ENCODE data around the gene GARIN1A. TPM values are rescaled to one million over a fixed set of nuclear protein-coding genes. Genes with fewer than 3 reads are reported as not detected.

Gene GARIN1A
- total and polyA plus RNA-seq, 2 experiments from 2014 or later: 0.67 to 1.7 TPM

- H3K4me2 ChIP-seq: no peak overlapping the region
- no peaks in the 10 kb centered on the region for H3K9me3 ChIP-seq (ENCODE audit: low read depth)
- H3K27ac ChIP-seq: no peak overlapping the region
- H3K9me2 ChIP-seq (replicated peaks; ENCODE audit: insufficient read depth): no peaks in the 10 kb centered on the region
- H3K36me3 ChIP-seq (replicated peaks; ENCODE audit: insufficient read depth, low read depth): no peaks in the 10 kb centered on the region
- 83% methylated on average over 3 of the region's 3 CpGs for WGBS (ENCODE audit: low lambda C conversion rate, missing lambda C conversion rate)
- H3K79me2 ChIP-seq: no peaks in the 10 kb centered on the region
- no peak for DNase-seq (ENCODE audit: low spot score)
- no peaks in the 10 kb centered on the region for H3K27me3 ChIP-seq
- no peak overlapping the region for H3K4me3 ChIP-seq
- no peak overlapping the region for H2AFZ ChIP-seq
- H4K20me1 ChIP-seq (ENCODE audit: insufficient read depth, poor library complexity, severe bottlenecking): no peaks in the 10 kb centered on the region
- TF ChIP-seq EZH2phosphoT487 (IDR thresholded peaks at IDR 0.05; ENCODE audit: low read depth, severe bottlenecking, unreplicated experiment) (no peak), CTCF (IDR thresholded peaks at IDR 0.05; ENCODE audit: poor library complexity) (no peak), EZH2 (IDR thresholded peaks at IDR 0.05; ENCODE audit: borderline replicate concordance) (no peak)
- no peaks in the 10 kb centered on the region for H3K4me1 ChIP-seq (ENCODE audit: insufficient read depth)
Observed at GRCh38 chr7:128705891-128706333, 33.8 kb downstream of the GARIN1A start.

GRCh38 chr7:128707752-128708151, 35.7 kb downstream of the GARIN1A start:
- H3K27ac ChIP-seq: no peak overlapping the region
- no peaks in the 10 kb centered on the region for H3K9me3 ChIP-seq (ENCODE audit: low read depth)
- H3K4me2 ChIP-seq: no peak overlapping the region
- H3K27me3 ChIP-seq: no peaks in the 10 kb centered on the region
- H3K36me3 ChIP-seq (replicated peaks; ENCODE audit: insufficient read depth, low read depth): no peaks in the 10 kb centered on the region
- H2AFZ ChIP-seq: no peak overlapping the region
- H3K9me2 ChIP-seq (replicated peaks; ENCODE audit: insufficient read depth): no peaks in the 10 kb centered on the region
- DNase-seq (ENCODE audit: low spot score): no peak
- 92% methylated on average over 1 of the region's 1 CpG for WGBS (ENCODE audit: low lambda C conversion rate, missing lambda C conversion rate)
- no peak overlapping the region for H3K4me3 ChIP-seq
- TF ChIP-seq EZH2 (IDR thresholded peaks at IDR 0.05; ENCODE audit: borderline replicate concordance) (no peak), CTCF (IDR thresholded peaks at IDR 0.05; ENCODE audit: poor library complexity) (no peak), EZH2phosphoT487 (IDR thresholded peaks at IDR 0.05; ENCODE audit: low read depth, severe bottlenecking, unreplicated experiment) (no peak)
- H4K20me1 ChIP-seq (ENCODE audit: insufficient read depth, poor library complexity, severe bottlenecking): no peaks in the 10 kb centered on the region
- no peaks in the 10 kb centered on the region for H3K4me1 ChIP-seq (ENCODE audit: insufficient read depth)
- H3K79me2 ChIP-seq: no peaks in the 10 kb centered on the region

- Histone ChIP-seq H3K9me3 (ENCODE audit: low read depth) (no peaks in the 10 kb centered on the region), H3K36me3 (replicated peaks; ENCODE audit: insufficient read depth, low read depth) (no peaks in the 10 kb centered on the region), H2AFZ (no peak overlapping the region), H3K4me3 (no peak overlapping the region), H3K79me2 (no peaks in the 10 kb centered on the region), H3K9me2 (replicated peaks; ENCODE audit: insufficient read depth) (no peaks in the 10 kb centered on the region), H3K27me3 (no peaks in the 10 kb centered on the region), H3K4me1 (ENCODE audit: insufficient read depth) (no peaks in the 10 kb centered on the region), H3K27ac (no peak overlapping the region), H3K4me2 (no peak overlapping the region), H4K20me1 (ENCODE audit: insufficient read depth, poor library complexity, severe bottlenecking) (no peaks in the 10 kb centered on the region)
- TF ChIP-seq CTCF (IDR thresholded peaks at IDR 0.05; ENCODE audit: poor library complexity) (no peak), EZH2phosphoT487 (IDR thresholded peaks at IDR 0.05; ENCODE audit: low read depth, severe bottlenecking, unreplicated experiment) (no peak), EZH2 (IDR thresholded peaks at IDR 0.05; ENCODE audit: borderline replicate concordance) (no peak)
- DNase-seq (ENCODE audit: low spot score): no peak
- 53% methylated on average over 3 of the region's 3 CpGs for WGBS (ENCODE audit: low lambda C conversion rate, missing lambda C conversion rate)
Observed at GRCh38 chr7:128708235-128708634, 36.1 kb downstream of the GARIN1A start.

- Histone ChIP-seq H3K79me2 (no peaks in the 10 kb centered on the region), H3K9me3 (ENCODE audit: low read depth) (no peaks in the 10 kb centered on the region), H3K36me3 (replicated peaks; ENCODE audit: insufficient read depth, low read depth) (no peaks in the 10 kb centered on the region), H2AFZ (no peak overlapping the region), H3K27me3 (no peaks in the 10 kb centered on the region), H3K9me2 (replicated peaks; ENCODE audit: insufficient read depth) (no peaks in the 10 kb centered on the region), H3K4me1 (ENCODE audit: insufficient read depth) (no peaks in the 10 kb centered on the region), H4K20me1 (ENCODE audit: insufficient read depth, poor library complexity, severe bottlenecking) (no peaks in the 10 kb centered on the region), H3K4me3 (no peak overlapping the region), H3K4me2 (no peak overlapping the region), H3K27ac (no peak overlapping the region)
- 80% methylated on average over 3 of the region's 3 CpGs for WGBS (ENCODE audit: low lambda C conversion rate, missing lambda C conversion rate)
- TF ChIP-seq EZH2 (IDR thresholded peaks at IDR 0.05; ENCODE audit: borderline replicate concordance) (no peak), CTCF (IDR thresholded peaks at IDR 0.05; ENCODE audit: poor library complexity) (no peak), EZH2phosphoT487 (IDR thresholded peaks at IDR 0.05; ENCODE audit: low read depth, severe bottlenecking, unreplicated experiment) (no peak)
- DNase-seq (ENCODE audit: low spot score): no peak
Observed at GRCh38 chr7:128708824-128709223, 36.7 kb downstream of the GARIN1A start.
